Muscle layer of colon (tissue), 2 donors: ENCODE measurements around the gene RASL11A.
A peak's percentile ranks its signal among the peaks of the same experiment; 100 is the strongest.

Experiments
- H3K27ac ChIP-seq: one replicate; pipeline ENCODE4 v1.7.0; 2013; ENCODE audit warnings: low read depth, mild to moderate bottlenecking, low read length, moderate library complexity
- H3K27me3 ChIP-seq, 2 donors: one replicate each; pipeline ENCODE4 v1.7.0; 2013; ENCODE audit warnings: low read length in 2 of 2, mild to moderate bottlenecking in 2 of 2; ENCODE audit not compliant: insufficient read depth in 2 of 2, control insufficient read depth in 1 of 2
- H3K36me3 ChIP-seq: one replicate; pipeline ENCODE4 v1.7.0; 2013; ENCODE audit warnings: mild to moderate bottlenecking, low read length; ENCODE audit not compliant: insufficient read depth
- H3K4me1 ChIP-seq: one replicate; pipeline ENCODE4 v1.7.0; 2013; ENCODE audit warnings: mild to moderate bottlenecking, low read length; ENCODE audit not compliant: insufficient read depth
- H3K4me3 ChIP-seq, 2 donors: one replicate each; pipeline ENCODE4 v1.7.0; 2013; ENCODE audit warnings: low read length in 2 of 2, low read depth in 1 of 2, mild to moderate bottlenecking in 1 of 2, moderate library complexity in 1 of 2
- H3K9ac ChIP-seq: one replicate; pipeline ENCODE4 v1.7.0; 2013; ENCODE audit warnings: low read length
- H3K9me3 ChIP-seq: one replicate; pipeline ENCODE4 v1.7.0; 2013; ENCODE audit warnings: mild to moderate bottlenecking, low read length
- donor health status: abdominal sarcoma.
- donor health status: Adenocarcinoma of cecum.

The RASL11A gene

GRCh38 chr13:27252467-27252866, 18.2 kb upstream of the RASL11A start:
- H3K36me3 ChIP-seq, result peaks cover 35% of the 10 kb centered on the region
- no peaks in the 10 kb centered on the region for H3K9me3 ChIP-seq
- H3K9ac ChIP-seq, result peak overlapping the region; percentile 98
- no peaks in the 10 kb centered on the region for H3K27me3 ChIP-seq
- H3K4me3 ChIP-seq, result peak overlapping the region; percentile 90 to 99
- peak overlapping the region; percentile 94 for H3K27ac ChIP-seq
- H3K4me1 ChIP-seq, result peaks cover 27% of the 10 kb centered on the region

GRCh38 chr13:27257233-27257568, 13.4 kb upstream of the RASL11A start:
- Histone ChIP-seq H3K4me3 (no peak overlapping the region), H3K36me3 (peaks cover 47% of the 10 kb centered on the region), H3K27ac (no peak overlapping the region), H3K4me1 (peaks cover 25% of the 10 kb centered on the region), H3K27me3 (no peaks in the 10 kb centered on the region), H3K9ac (no peak overlapping the region), H3K9me3 (no peaks in the 10 kb centered on the region)

DNA sequence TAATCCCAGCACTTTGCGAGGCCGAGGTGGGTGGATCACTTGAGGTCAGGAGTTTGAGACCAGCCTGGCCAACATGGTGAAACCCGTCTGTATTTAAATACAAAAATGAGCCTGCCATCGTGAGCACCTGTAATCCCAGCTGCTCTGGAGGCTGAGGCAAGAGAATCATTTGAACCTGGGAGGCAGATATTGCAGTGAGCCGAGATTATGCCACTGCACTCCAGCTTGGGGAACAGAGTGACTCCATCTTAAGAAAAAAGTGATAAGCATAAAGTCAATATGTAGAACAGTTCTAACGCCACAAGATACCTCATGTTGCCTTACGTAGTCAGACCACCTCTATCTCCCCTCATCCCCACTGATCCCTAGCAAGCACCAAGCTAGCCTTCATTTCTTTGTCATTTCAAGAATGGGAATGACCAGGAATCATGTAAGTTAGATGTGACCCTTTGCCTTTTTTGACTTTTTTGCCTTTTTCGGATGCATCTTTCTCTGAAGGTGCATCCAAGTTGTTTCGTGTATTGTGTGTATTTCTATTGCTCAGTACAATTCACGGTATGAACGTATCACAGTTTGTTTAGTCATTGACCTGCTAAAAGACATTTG, 12.9 kb upstream of the RASL11A start:
- no peaks in the 10 kb centered on the region for H3K27me3 ChIP-seq
- H3K4me1 ChIP-seq, result peaks cover 20% of the 10 kb centered on the region
- H3K36me3 ChIP-seq, result peaks cover 47% of the 10 kb centered on the region

GRCh38 chr13:27258637-27259386, 11.8 kb upstream of the RASL11A start:
- Histone ChIP-seq H3K9me3 (no peaks in the 10 kb centered on the region), H3K4me3 (no peak overlapping the region), H3K9ac (no peak overlapping the region), H3K27ac (no peak overlapping the region), H3K36me3 (peaks cover 44% of the 10 kb centered on the region), H3K4me1 (peaks cover 15% of the 10 kb centered on the region), H3K27me3 (no peaks in the 10 kb centered on the region)

More for the DNA sequence above, 12.9 kb upstream of the RASL11A start:
- H3K4me3 ChIP-seq, result no peak overlapping the region
- H3K27ac ChIP-seq, result no peak overlapping the region
- no peaks in the 10 kb centered on the region for H3K9me3 ChIP-seq
- no peak overlapping the region for H3K9ac ChIP-seq

- Histone ChIP-seq H3K9me3 (no peaks in the 10 kb centered on the region), H3K27me3 (no peaks in the 10 kb centered on the region), H3K4me3 (no peak overlapping the region), H3K9ac (no peak overlapping the region), H3K27ac (no peak overlapping the region), H3K4me1 (peaks cover 17% of the 10 kb centered on the region), H3K36me3 (peaks cover 36% of the 10 kb centered on the region)
Measured at GRCh38 chr13:27259831-27260230, 10.8 kb upstream of the RASL11A start.

DNA sequence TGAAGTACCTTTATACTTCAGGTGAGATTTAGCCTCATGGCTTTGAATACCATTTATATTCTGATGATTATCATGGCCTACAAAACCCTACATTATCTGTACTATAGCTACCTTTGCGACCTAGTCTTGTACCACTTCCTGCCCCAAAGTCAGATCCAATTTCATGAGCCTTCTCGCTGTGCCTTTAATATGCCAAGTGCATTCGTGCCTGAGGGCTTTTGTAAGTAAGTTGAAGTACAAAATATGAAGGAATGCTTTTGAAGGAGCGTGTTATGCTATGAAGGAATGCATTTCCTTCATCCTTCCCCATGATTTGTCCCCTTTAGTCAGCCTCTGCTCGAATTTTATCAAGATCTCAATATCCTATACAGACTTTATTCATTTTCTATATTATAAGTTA, 9.2 kb upstream of the RASL11A start:
- peaks cover 21% of the 10 kb centered on the region for H3K36me3 ChIP-seq
- no peak overlapping the region for H3K9ac ChIP-seq
- peaks cover 25% of the 10 kb centered on the region for H3K4me1 ChIP-seq
- H3K4me3 ChIP-seq, result no peak overlapping the region
- no peaks in the 10 kb centered on the region for H3K27me3 ChIP-seq
- H3K27ac ChIP-seq, result no peak overlapping the region
- H3K9me3 ChIP-seq, result no peaks in the 10 kb centered on the region

DNA sequence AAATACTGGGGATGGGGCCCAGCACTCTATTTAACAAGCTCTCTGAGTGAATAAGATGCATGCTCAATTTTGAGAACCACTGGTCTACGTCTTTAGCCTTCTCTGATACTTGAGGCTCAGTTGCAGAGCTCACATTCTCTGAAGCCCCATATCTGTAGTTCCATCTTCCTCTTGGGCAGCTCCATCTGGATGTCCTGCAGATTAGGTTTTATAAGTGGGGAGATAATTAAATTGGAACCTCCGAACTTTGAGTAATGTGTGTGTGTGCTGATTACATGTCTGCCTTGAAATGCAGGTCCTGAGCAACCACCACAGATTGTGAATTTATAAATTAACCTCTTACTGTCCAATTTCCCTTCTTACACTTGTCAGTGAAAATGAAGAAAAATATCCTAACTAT, 7.2 kb upstream of the RASL11A start:
- H3K4me3 ChIP-seq, result no peak overlapping the region
- H3K9me3 ChIP-seq, result no peaks in the 10 kb centered on the region
- peak overlapping the region; percentile 51 for H3K27ac ChIP-seq
- no peaks in the 10 kb centered on the region for H3K27me3 ChIP-seq
- H3K36me3 ChIP-seq, result peaks cover 5% of the 10 kb centered on the region
- H3K4me1 ChIP-seq, result peaks cover 37% of the 10 kb centered on the region
- no peak overlapping the region for H3K9ac ChIP-seq

DNA sequence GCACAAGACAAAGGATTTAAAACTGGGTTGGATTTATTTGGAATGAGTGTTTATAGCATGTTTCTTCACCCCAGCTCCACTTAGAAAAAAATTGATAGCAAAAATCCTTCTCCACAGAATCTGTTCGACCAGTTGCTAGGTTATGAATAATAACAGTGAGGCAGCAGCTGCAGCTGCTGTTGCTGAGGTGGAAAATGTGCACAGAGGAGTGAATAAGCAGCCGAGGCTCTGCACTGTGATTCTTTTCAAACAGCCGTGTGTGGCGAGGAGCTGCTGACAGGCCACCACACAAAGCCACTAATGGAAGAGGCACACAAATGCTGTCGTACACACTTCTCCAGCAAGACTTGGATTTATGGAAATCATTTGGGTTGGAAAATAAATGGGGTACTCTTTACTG, 6.4 kb upstream of the RASL11A start:
- Histone ChIP-seq H3K4me3 (no peak overlapping the region), H3K9ac (no peak overlapping the region), H3K9me3 (no peaks in the 10 kb centered on the region), H3K4me1 (peaks cover 37% of the 10 kb centered on the region), H3K27ac (peak overlapping the region; percentile 52), H3K36me3 (no peaks in the 10 kb centered on the region), H3K27me3 (no peaks in the 10 kb centered on the region)

DNA sequence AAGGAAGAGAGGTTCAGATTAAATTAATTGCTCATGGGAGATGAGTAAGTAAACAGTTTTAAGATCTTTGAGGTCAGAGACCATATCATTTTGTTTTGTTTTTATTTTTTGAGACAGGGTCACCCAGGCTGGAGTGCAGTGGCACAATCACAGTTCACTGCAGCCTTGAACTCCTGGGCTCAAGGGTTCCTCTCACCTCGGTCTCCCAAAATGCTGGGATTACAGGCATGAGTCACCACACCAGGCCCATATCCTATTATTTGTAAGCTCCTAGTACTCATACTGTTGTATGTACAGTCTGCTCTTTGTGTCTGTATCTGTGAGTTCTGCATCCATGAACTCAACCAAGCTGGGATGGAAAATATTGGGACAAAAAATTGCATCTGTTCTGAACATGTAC, 6.0 kb upstream of the RASL11A start:
- no peak overlapping the region for H3K4me3 ChIP-seq
- peaks cover 37% of the 10 kb centered on the region for H3K4me1 ChIP-seq
- peak overlapping the region; percentile 52 for H3K27ac ChIP-seq
- no peaks in the 10 kb centered on the region for H3K36me3 ChIP-seq
- H3K9me3 ChIP-seq, result no peaks in the 10 kb centered on the region
- no peaks in the 10 kb centered on the region for H3K27me3 ChIP-seq
- H3K9ac ChIP-seq, result no peak overlapping the region

GRCh38 chr13:27266917-27267316, 3.7 kb upstream of the RASL11A start:
- peaks cover 44% of the 10 kb centered on the region for H3K4me1 ChIP-seq
- no peaks in the 10 kb centered on the region for H3K9me3 ChIP-seq
- no peaks in the 10 kb centered on the region for H3K27me3 ChIP-seq
- no peak overlapping the region for H3K9ac ChIP-seq
- H3K27ac ChIP-seq, result no peak overlapping the region
- no peak overlapping the region for H3K4me3 ChIP-seq
- no peaks in the 10 kb centered on the region for H3K36me3 ChIP-seq

DNA sequence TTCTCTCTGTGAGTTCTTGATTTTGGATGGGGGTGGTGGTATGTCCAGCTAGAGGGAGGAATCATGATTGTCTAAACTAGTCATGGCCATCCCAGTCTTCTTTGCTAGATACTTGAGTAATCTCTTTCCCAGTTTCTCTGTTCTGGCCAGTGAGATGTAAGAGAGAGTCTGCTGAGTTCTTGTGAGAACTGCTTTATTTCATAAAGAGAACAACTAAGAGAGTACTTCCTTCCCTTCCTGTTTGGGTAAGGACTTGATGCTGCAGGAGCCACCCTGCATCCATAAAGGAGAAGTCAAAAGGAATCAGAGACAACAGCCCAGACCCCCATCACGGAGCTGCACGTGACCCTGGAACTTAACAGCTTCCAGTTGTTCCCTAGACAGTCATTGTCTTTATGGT, 3.0 kb upstream of the RASL11A start:
- no peak overlapping the region for H3K4me3 ChIP-seq
- no peak overlapping the region for H3K27ac ChIP-seq
- no peaks in the 10 kb centered on the region for H3K27me3 ChIP-seq
- no peak overlapping the region for H3K9ac ChIP-seq
- no peaks in the 10 kb centered on the region for H3K36me3 ChIP-seq
- no peaks in the 10 kb centered on the region for H3K9me3 ChIP-seq
- H3K4me1 ChIP-seq, result peaks cover 49% of the 10 kb centered on the region

DNA sequence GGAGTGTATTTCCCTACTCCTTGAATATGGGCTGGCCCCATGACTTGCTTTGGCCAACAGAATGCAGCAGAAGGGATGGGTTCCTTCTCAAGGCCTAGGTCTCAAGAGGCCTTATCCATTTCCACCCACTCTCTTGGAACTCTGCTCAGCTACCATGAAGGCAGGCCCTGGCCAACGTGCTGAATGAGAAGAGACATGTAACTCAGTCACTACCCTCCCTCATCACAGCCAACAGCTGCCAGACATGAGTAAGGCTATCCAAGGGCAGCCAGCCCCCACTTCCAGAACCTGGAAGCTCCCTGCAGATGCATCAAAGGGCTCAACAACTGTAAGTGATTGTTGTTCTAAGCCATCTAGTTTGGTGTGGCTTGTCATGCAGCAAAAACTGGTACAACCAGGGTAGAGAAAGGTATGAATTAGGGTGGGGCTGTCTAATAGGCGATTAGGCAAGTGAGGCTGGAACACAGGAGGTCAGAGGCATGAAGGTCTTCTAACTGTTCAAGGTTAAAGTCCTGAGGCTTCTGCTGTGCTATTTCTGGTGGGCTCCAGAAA, 1.4 kb upstream of the RASL11A start:
- H3K4me1 ChIP-seq, result peaks cover 44% of the 10 kb centered on the region
- H3K4me3 ChIP-seq, result no peak overlapping the region
- no peaks in the 10 kb centered on the region for H3K9me3 ChIP-seq
- peaks cover 5% of the 10 kb centered on the region for H3K36me3 ChIP-seq
- no peak overlapping the region for H3K9ac ChIP-seq
- H3K27ac ChIP-seq, result no peak overlapping the region
- H3K27me3 ChIP-seq, result no peaks in the 10 kb centered on the region
